Measurements from ENCODE around the gene MTG2.

GRCh38 chr20:62147125-62147524, 35.7 kb upstream of the MTG2 start:
- TF ChIP-seq, protein P1, sequence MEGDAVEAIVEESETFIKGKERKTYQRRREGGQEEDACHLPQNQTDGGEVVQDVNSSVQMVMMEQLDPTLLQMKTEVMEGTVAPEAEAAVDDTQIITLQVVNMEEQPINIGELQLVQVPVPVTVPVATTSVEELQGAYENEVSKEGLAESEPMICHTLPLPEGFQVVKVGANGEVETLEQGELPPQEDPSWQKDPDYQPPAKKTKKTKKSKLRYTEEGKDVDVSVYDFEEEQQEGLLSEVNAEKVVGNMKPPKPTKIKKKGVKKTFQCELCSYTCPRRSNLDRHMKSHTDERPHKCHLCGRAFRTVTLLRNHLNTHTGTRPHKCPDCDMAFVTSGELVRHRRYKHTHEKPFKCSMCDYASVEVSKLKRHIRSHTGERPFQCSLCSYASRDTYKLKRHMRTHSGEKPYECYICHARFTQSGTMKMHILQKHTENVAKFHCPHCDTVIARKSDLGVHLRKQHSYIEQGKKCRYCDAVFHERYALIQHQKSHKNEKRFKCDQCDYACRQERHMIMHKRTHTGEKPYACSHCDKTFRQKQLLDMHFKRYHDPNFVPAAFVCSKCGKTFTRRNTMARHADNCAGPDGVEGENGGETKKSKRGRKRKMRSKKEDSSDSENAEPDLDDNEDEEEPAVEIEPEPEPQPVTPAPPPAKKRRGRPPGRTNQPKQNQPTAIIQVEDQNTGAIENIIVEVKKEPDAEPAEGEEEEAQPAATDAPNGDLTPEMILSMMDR (IDR thresholded peaks at IDR 0.05) = no peak
- TF ChIP-seq POLR2A (IDR thresholded peaks at IDR 0.05) (no peak), POLR2AphosphoS5 (IDR thresholded peaks at IDR 0.05) (no peak)
